ENCODE results near the gene NELL1. TPM values are rescaled to one million over a fixed set of nuclear protein-coding genes. Genes with fewer than 3 reads are reported as not detected.

Gene NELL1
- total and polyA plus RNA-seq, 2 donors (not counting 3 experiments of a cell fraction or from before 2014, with no cell fraction given): not detected

- DNase-seq (ENCODE audit: low read depth, low spot score): no peak
- H2AFZ ChIP-seq (ENCODE audit: low read depth, low read length): no peak overlapping the region
- no peaks in the 10 kb centered on the region for H3K9me3 ChIP-seq (replicated peaks; ENCODE audit: control insufficient read depth, insufficient read depth, low read length)
- no peaks in the 10 kb centered on the region for H3K4me1 ChIP-seq (ENCODE audit: control insufficient read depth, extremely low read depth, insufficient read depth, low read length)
- intact Hi-C loops (cut with micrococcal nuclease): no loop called here
- TF ChIP-seq MAX (IDR thresholded peaks at IDR 0.05; ENCODE audit: insufficient read depth, insufficient read length): no peak
- TF ChIP-seq EZH2 (IDR thresholded peaks at IDR 0.05; ENCODE audit: borderline replicate concordance, low read depth, low read length, severe bottlenecking): no peak
- no peak overlapping the region for H3K4me3 ChIP-seq (replicated peaks in 1 of 3; ENCODE audit: insufficient read depth in 1 of 3, low read depth in 1 of 3, low read length in 3 of 3)
- no peaks in the 10 kb centered on the region for H3K27me3 ChIP-seq (ENCODE audit: control insufficient read depth in 2 of 2, insufficient read depth in 2 of 2, low read length in 2 of 2)
- no peaks in the 10 kb centered on the region for H3K36me3 ChIP-seq (ENCODE audit: control insufficient read depth in 2 of 2, extremely low read depth in 1 of 2, insufficient read depth in 2 of 2, low read length in 2 of 2)
- H3K9ac ChIP-seq (replicated peaks; ENCODE audit: extremely low read depth, insufficient read depth, low read length): no peak overlapping the region
- H3K27ac ChIP-seq (ENCODE audit: insufficient read depth, low read depth, low read length): no peak overlapping the region
- FAIRE-seq: no peak
- POLR2A ChIA-PET: no interaction called here
- H3K4me2 ChIP-seq (ENCODE audit: insufficient read depth, low read length): no peak overlapping the region
- no peaks in the 10 kb centered on the region for H3K79me2 ChIP-seq (ENCODE audit: control insufficient read depth, insufficient read depth, low read length)
- CTCF ChIA-PET: no interaction called here
- no TSS peak for BruUV-seq (replicated peaks)
- H3K9me1 ChIP-seq (replicated peaks; ENCODE audit: control insufficient read depth, extremely low read depth, insufficient read depth, low read length): no peaks in the 10 kb centered on the region
- dilution Hi-C loops (cut with MboI; ENCODE audit: extremely low pct_ligation_motif_present, low sequenced_read_pairs): no loop called here
- H4K20me1 ChIP-seq (replicated peaks; ENCODE audit: control insufficient read depth, extremely low read depth, insufficient read depth, low read length): no peaks in the 10 kb centered on the region
Observed at GRCh38 chr11:21364866-21365624, 695.7 kb downstream of the NELL1 start.

GRCh38 chr11:21369947-21370346 lies 700.6 kb downstream of the NELL1 start:
- H2AFZ ChIP-seq (ENCODE audit: low read depth, low read length): no peak overlapping the region
- H3K27me3 ChIP-seq (ENCODE audit: control insufficient read depth in 2 of 2, insufficient read depth in 2 of 2, low read length in 2 of 2): no peaks in the 10 kb centered on the region
- H3K9me1 ChIP-seq (replicated peaks; ENCODE audit: control insufficient read depth, extremely low read depth, insufficient read depth, low read length): no peaks in the 10 kb centered on the region
- no peak for DNase-seq (ENCODE audit: low read depth, low spot score)
- TF ChIP-seq POLR2A (IDR thresholded peaks at IDR 0.05; ENCODE audit: low read depth, low read length) (no peak), MYC (IDR thresholded peaks at IDR 0.05; ENCODE audit: low read depth, low read length) (no peak), FOS (IDR thresholded peaks at IDR 0.05; ENCODE audit: borderline replicate concordance, insufficient read depth, low read length) (no peak), POLR2AphosphoS5 (IDR thresholded peaks at IDR 0.05; ENCODE audit: insufficient read depth, low read depth, low read length) (no peak), EZH2 (IDR thresholded peaks at IDR 0.05; ENCODE audit: borderline replicate concordance, low read depth, low read length, severe bottlenecking) (no peak), CTCF (IDR thresholded peaks at IDR 0.05; ENCODE audit: extremely low read depth in 1 of 2, insufficient read depth in 1 of 2, low read depth in 1 of 2, low read length in 2 of 2) (no peak), JUN (IDR thresholded peaks at IDR 0.05; ENCODE audit: borderline replicate concordance, insufficient read depth, insufficient read length, low read depth) (no peak), MAX (IDR thresholded peaks at IDR 0.05; ENCODE audit: insufficient read depth, insufficient read length) (no peak), GATA2 (IDR thresholded peaks at IDR 0.05; ENCODE audit: insufficient read depth, insufficient read length, low read depth, low read length) (no peak)
- no peaks in the 10 kb centered on the region for H3K9me3 ChIP-seq (replicated peaks; ENCODE audit: control insufficient read depth, insufficient read depth, low read length)
- intact Hi-C loops (cut with micrococcal nuclease) (no loop called here), dilution Hi-C loops (cut with MboI; ENCODE audit: extremely low pct_ligation_motif_present, low sequenced_read_pairs) (no loop called here)
- H3K4me3 ChIP-seq (replicated peaks in 1 of 3; ENCODE audit: insufficient read depth in 1 of 3, low read depth in 1 of 3, low read length in 3 of 3): no peak overlapping the region
- H4K20me1 ChIP-seq (replicated peaks; ENCODE audit: control insufficient read depth, extremely low read depth, insufficient read depth, low read length): no peaks in the 10 kb centered on the region
- BruUV-seq (replicated peaks): no TSS peak
- no peak overlapping the region for H3K27ac ChIP-seq (ENCODE audit: insufficient read depth, low read depth, low read length)
- H3K79me2 ChIP-seq (ENCODE audit: control insufficient read depth, insufficient read depth, low read length): no peaks in the 10 kb centered on the region
- H3K4me1 ChIP-seq (ENCODE audit: control insufficient read depth, extremely low read depth, insufficient read depth, low read length): no peaks in the 10 kb centered on the region
- H3K9ac ChIP-seq (replicated peaks; ENCODE audit: extremely low read depth, insufficient read depth, low read length): no peak overlapping the region
- H3K4me2 ChIP-seq (ENCODE audit: insufficient read depth, low read length): no peak overlapping the region
- no peaks in the 10 kb centered on the region for H3K36me3 ChIP-seq (ENCODE audit: control insufficient read depth in 2 of 2, extremely low read depth in 1 of 2, insufficient read depth in 2 of 2, low read length in 2 of 2)
- ChIA-PET POLR2A (no interaction called here), CTCF (no interaction called here)
- no peak for FAIRE-seq

All from endothelial cell of umbilical vein (primary cell).